DMS79 (cell line): ENCODE results near the gene ATP23.

ENCODE experiments used
- DNase-seq: peaks from one replicate; lab custom pipeline; 2025; lab: John Stamatoyannopoulos, UW

Gene ATP23

GRCh38 chr12:57983146-57983857 is 41.9 kb downstream of the ATP23 start:
- no peak for DNase-seq

- no peak for DNase-seq
Observed at GRCh38 chr12:57983858-57984505, 42.6 kb downstream of the ATP23 start.

GRCh38 chr12:57984629-57985151 is 43.3 kb downstream of the ATP23 start:
- DNase-seq: no peak

GRCh38 chr12:57985685-57986084 is 44.3 kb downstream of the ATP23 start:
- no peak for DNase-seq

GRCh38 chr12:57989838-57990237 is 48.5 kb downstream of the ATP23 start:
- no peak for DNase-seq

GRCh38 chr12:57990241-57990883 is 49.0 kb downstream of the ATP23 start:
- no peak for DNase-seq

GRCh38 chr12:57992001-57992400 is 50.6 kb downstream of the ATP23 start:
- no peak for DNase-seq

- no peak for DNase-seq
Observed at GRCh38 chr12:57993030-57993429, 51.7 kb downstream of the ATP23 start.

- no peak for DNase-seq
Observed at GRCh38 chr12:57993834-57994233, 52.5 kb downstream of the ATP23 start.

GRCh38 chr12:57996520-57996919 is 55.2 kb downstream of the ATP23 start:
- DNase-seq: no peak

- no peak for DNase-seq
Observed at GRCh38 chr12:57998251-57998650, 56.9 kb downstream of the ATP23 start.

- no peak for DNase-seq
Observed at GRCh38 chr12:58000499-58000898, 59.1 kb downstream of the ATP23 start.

- DNase-seq: no peak
Observed at GRCh38 chr12:58007875-58008274, 66.5 kb downstream of the ATP23 start.

- DNase-seq: no peak
Observed at GRCh38 chr12:58008634-58009033, 67.3 kb downstream of the ATP23 start.
